Skin epidermis (tissue), 12 donors: ENCODE results near the gene WDFY4.

Experiments
- H3K27ac ChIP-seq, 21 experiments: fragments of 200-600 bp; sonication (generic) in 11 of 21; one replicate each; pipeline ENCODE4 v1.5.0; 2020; ENCODE audit warnings: mild to moderate bottlenecking in 3 of 21, inconsistent platforms in 2 of 21, moderate library complexity in 2 of 21
- H3K4me3 ChIP-seq, 7 experiments: fragments of 200-600 bp; sonication (generic) in 2 of 7; one replicate each; pipeline ENCODE4 v1.5.0; 2020; ENCODE audit warnings: inconsistent platforms in 2 of 7, mild to moderate bottlenecking in 2 of 7, moderate library complexity in 1 of 7

Gene WDFY4

GRCh38 chr10:48887982-48888381 is 203.3 kb downstream of the WDFY4 start:
- H3K27ac ChIP-seq, result no peak overlapping the region

GRCh38 chr10:48890888-48891850 is 206.5 kb downstream of the WDFY4 start:
- Histone ChIP-seq H3K4me3 (no peak overlapping the region), H3K27ac (no peak overlapping the region)

More at GRCh38 chr10:48887982-48888381, 203.3 kb downstream of the WDFY4 start:
- no peak overlapping the region for H3K4me3 ChIP-seq

GRCh38 chr10:48894911-48895802 is 210.5 kb downstream of the WDFY4 start:
- no peak overlapping the region for H3K27ac ChIP-seq
- no peak overlapping the region for H3K4me3 ChIP-seq

- Histone ChIP-seq H3K27ac (peak overlapping the region in 1 of 21 experiments; percentile 34), H3K4me3 (no peak overlapping the region)
Measured at GRCh38 chr10:48895803-48896195, 211.1 kb downstream of the WDFY4 start.

GRCh38 chr10:48896756-48897440 is 212.2 kb downstream of the WDFY4 start:
- H3K27ac ChIP-seq, result peak overlapping the region in 2 of 21 experiments; percentile 34 to 37
- H3K4me3 ChIP-seq, result no peak overlapping the region

- Histone ChIP-seq H3K27ac (no peak overlapping the region), H3K4me3 (no peak overlapping the region)
Measured at GRCh38 chr10:48897441-48897790, 212.7 kb downstream of the WDFY4 start.

GRCh38 chr10:48898426-48898825 is 213.8 kb downstream of the WDFY4 start:
- no peak overlapping the region for H3K4me3 ChIP-seq
- H3K27ac ChIP-seq, result no peak overlapping the region

- peak overlapping the region in 8 of 21 experiments; percentile 2 to 44 (median 24) for H3K27ac ChIP-seq
Measured at GRCh38 chr10:48899781-48900180, 215.1 kb downstream of the WDFY4 start.

GRCh38 chr10:48900371-48900801 is 215.7 kb downstream of the WDFY4 start:
- H3K27ac ChIP-seq, result peak overlapping the region in 10 of 21 experiments; percentile 2 to 49 (median 24)
- no peak overlapping the region for H3K4me3 ChIP-seq

More at GRCh38 chr10:48899781-48900180, 215.1 kb downstream of the WDFY4 start:
- no peak overlapping the region for H3K4me3 ChIP-seq

- H3K27ac ChIP-seq, result no peak overlapping the region
- no peak overlapping the region for H3K4me3 ChIP-seq
Measured at GRCh38 chr10:48901319-48901718, 216.6 kb downstream of the WDFY4 start.

GRCh38 chr10:48902096-48902495 is 217.4 kb downstream of the WDFY4 start:
- Histone ChIP-seq H3K27ac (no peak overlapping the region), H3K4me3 (no peak overlapping the region)

- Histone ChIP-seq H3K4me3 (no peak overlapping the region), H3K27ac (no peak overlapping the region)
Measured at GRCh38 chr10:48903151-48903550, 218.5 kb downstream of the WDFY4 start.

- no peak overlapping the region for H3K27ac ChIP-seq
- no peak overlapping the region for H3K4me3 ChIP-seq
Measured at GRCh38 chr10:48904861-48905260, 220.2 kb downstream of the WDFY4 start.

GRCh38 chr10:48905311-48905710 is 220.6 kb downstream of the WDFY4 start:
- H3K4me3 ChIP-seq, result no peak overlapping the region
- H3K27ac ChIP-seq, result no peak overlapping the region

- Histone ChIP-seq H3K4me3 (no peak overlapping the region), H3K27ac (no peak overlapping the region)
Measured at GRCh38 chr10:48906841-48907240, 222.2 kb downstream of the WDFY4 start.

- no peak overlapping the region for H3K27ac ChIP-seq
- no peak overlapping the region for H3K4me3 ChIP-seq
Measured at GRCh38 chr10:48907730-48908129, 223.1 kb downstream of the WDFY4 start.

- H3K27ac ChIP-seq, result no peak overlapping the region
- H3K4me3 ChIP-seq, result no peak overlapping the region
Measured at GRCh38 chr10:48910548-48910947, 225.9 kb downstream of the WDFY4 start.

GRCh38 chr10:48913674-48914073 is 229.0 kb downstream of the WDFY4 start:
- H3K27ac ChIP-seq, result no peak overlapping the region
- H3K4me3 ChIP-seq, result no peak overlapping the region

GRCh38 chr10:48923748-48924147 is 239.1 kb downstream of the WDFY4 start:
- H3K27ac ChIP-seq, result no peak overlapping the region
- H3K4me3 ChIP-seq, result no peak overlapping the region

- Histone ChIP-seq H3K27ac (no peak overlapping the region), H3K4me3 (no peak overlapping the region)
Measured at GRCh38 chr10:48924988-48925387, 240.3 kb downstream of the WDFY4 start.
